ENCODE results near the gene SRCAP.

- TF ChIP-seq CTCF (IDR thresholded peaks at IDR 0.05) (no peak), POLR2AphosphoS5 (IDR thresholded peaks at IDR 0.05) (no peak), POLR2A (IDR thresholded peaks at IDR 0.05) (no peak)
Observed at GRCh38 chr16:30762991-30763725, 64.2 kb downstream of the SRCAP start.
